MM.1S (cell line): ENCODE data around the gene GTF2A2.

Source experiments
- CTCF ChIP-seq: fragments of 300-600 bp; sonication (generic); IDR thresholded peaks from 2 replicates; pipeline ENCODE4 v1.5.1; 2016; ENCODE audit warnings: antibody characterized with exemption, low read length, mixed read lengths
- EZH2 ChIP-seq: fragments of 300-600 bp; sonication (generic); optimal IDR thresholded peaks from 2 replicates; pipeline ENCODE3; 2017; ENCODE audit warnings: low read depth, mild to moderate bottlenecking, antibody characterized with exemption, low read length, mixed read lengths

- TF ChIP-seq CTCF, result no peak
- TF ChIP-seq EZH2, result no peak
Observed at GRCh38 chr15:59701880-59702279, 44.6 kb upstream of the GTF2A2 start.
